Measurements from ENCODE around the gene PAFAH2. TPM values are rescaled to one million over a fixed set of nuclear protein-coding genes. Genes with fewer than 3 reads are reported as not detected.

PAFAH2 gene
- total RNA-seq, 1 donor from 2014 or later: 9.7 TPM

DNA sequence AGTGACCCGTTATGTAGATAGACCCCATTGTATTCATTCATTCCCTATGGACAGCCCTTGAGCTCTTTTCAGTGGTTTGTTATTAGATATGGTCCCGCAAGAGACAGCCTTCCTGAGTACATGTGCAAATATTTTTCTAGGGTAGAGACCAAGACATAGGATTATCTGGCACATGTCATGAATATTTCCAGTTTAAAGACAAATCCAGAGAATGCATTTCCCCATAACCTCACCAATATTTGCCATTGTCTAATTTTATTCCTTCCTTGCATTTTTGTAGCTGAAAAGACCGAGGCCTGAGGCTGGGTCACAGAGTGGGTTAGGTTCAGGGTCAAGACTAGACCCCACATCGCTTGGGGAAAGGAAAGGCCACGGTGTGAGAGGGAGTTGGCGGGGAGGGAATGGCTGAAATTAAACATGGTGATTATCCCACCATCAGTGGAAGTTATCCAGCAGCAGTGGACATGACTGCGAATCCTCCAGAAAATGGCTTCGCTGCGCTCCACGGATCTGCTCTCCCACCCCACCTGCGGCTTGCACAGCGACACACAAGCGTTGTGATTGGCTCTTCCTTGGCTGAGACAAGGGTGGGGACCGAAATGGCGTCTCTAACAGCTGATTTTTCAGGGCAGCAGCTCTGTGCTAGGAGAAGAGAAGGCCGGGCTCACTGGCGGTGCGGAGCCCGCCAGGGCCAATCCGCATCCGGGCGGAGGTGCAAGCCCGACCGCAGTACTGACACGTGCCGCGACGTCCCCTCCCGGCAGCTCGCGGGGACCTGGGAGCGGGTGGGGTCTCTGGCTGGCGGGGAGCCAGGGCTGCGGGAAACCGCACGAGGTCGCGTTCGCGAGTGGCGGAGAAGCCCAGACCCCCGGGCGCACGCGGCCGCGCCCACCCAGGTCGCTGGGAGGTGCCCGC lies 75.5 kb downstream of the PAFAH2 start:
- peak; percentile 68 for ATAC-seq
- intact Hi-C loops (cut with DNase I): no loop called here
- DNase-seq (ENCODE audit: missing footprints): peak; percentile 72

DNA sequence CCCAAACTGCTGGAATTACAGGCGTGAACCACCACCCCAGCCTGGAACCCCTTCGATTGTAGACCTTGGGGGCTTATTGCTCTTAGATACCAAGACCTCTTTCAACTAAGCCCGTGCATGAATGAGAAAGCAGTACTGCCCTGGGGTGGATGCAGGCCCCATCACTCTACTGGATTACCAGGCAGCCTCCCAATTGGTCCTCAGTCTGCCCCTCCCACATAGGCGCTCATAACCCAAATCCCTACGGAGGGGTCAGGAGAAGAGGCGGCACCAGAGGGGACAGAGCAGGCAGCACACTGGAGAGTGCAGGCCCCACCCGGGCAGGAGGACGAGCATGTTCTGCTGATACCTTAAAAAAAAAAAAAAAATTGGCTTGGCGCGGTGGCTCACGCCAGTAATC lies 79.2 kb downstream of the PAFAH2 start:
- intact Hi-C loops (cut with DNase I): no loop called here
- ATAC-seq (no peak), DNase-seq (ENCODE audit: missing footprints) (no peak)

- intact Hi-C loops (cut with DNase I): no loop called here
- no peak for ATAC-seq
- no peak for DNase-seq (ENCODE audit: missing footprints)
These were observed 79.9 kb downstream of the PAFAH2 start for GRCh38 chr1:25917996-25918395.

GRCh38 chr1:25916460-25916859 lies 81.4 kb downstream of the PAFAH2 start:
- ATAC-seq: no peak
- DNase-seq (ENCODE audit: missing footprints): no peak
- intact Hi-C loops (cut with DNase I): no loop called here

GRCh38 chr1:25914074-25914995 lies 83.5 kb downstream of the PAFAH2 start:
- ATAC-seq (peak; percentile 57), DNase-seq (ENCODE audit: missing footprints) (no peak)
- intact Hi-C loops (cut with DNase I): no loop called here

GRCh38 chr1:25913206-25913605 lies 84.7 kb downstream of the PAFAH2 start:
- DNase-seq (ENCODE audit: missing footprints) (no peak), ATAC-seq (no peak)
- intact Hi-C loops (cut with DNase I): no loop called here

GRCh38 chr1:25912076-25912831 lies 85.6 kb downstream of the PAFAH2 start:
- intact Hi-C loops (cut with DNase I): no loop called here
- ATAC-seq (no peak), DNase-seq (ENCODE audit: missing footprints) (no peak)

GRCh38 chr1:25911162-25911561 lies 86.7 kb downstream of the PAFAH2 start:
- intact Hi-C loops (cut with DNase I): no loop called here
- DNase-seq (ENCODE audit: missing footprints) (no peak), ATAC-seq (no peak)

Other genes starting within 250 kb of the PAFAH2 start
- gene SELENON, start 197.9 kb downstream of the PAFAH2 start, total RNA-seq: 45.7 TPM
- gene MTFR1L, start 178.1 kb downstream of the PAFAH2 start, total RNA-seq: 206 TPM
- gene AUNIP, start 138.6 kb downstream of the PAFAH2 start, total RNA-seq: not detected
- 2.2 TPM for gene PAQR7, start 122.4 kb downstream of the PAFAH2 start, total RNA-seq
- 30.0 TPM for gene STMN1, start 91.6 kb downstream of the PAFAH2 start, total RNA-seq
- gene EXTL1, start 23.7 kb upstream of the PAFAH2 start, total RNA-seq: 11.2 TPM
- gene SLC30A2, start 48.1 kb upstream of the PAFAH2 start, total RNA-seq: 4.0 TPM
- gene TRIM63, start 69.6 kb upstream of the PAFAH2 start, total RNA-seq: 212 TPM
- 4.0 TPM for gene PDIK1L, start 113.8 kb upstream of the PAFAH2 start, total RNA-seq
- 4.0 TPM for gene FAM110D, start 161.0 kb upstream of the PAFAH2 start, total RNA-seq
- gene C1orf232, start 170.9 kb upstream of the PAFAH2 start, total RNA-seq: not detected
- 14.9 TPM for gene ZNF593, start 171.8 kb upstream of the PAFAH2 start, total RNA-seq
- gene ZNF593OS, start 173.8 kb upstream of the PAFAH2 start, total RNA-seq: not detected
- gene CNKSR1, start 179.4 kb upstream of the PAFAH2 start, total RNA-seq: 1.8 TPM
- not detected for gene CATSPER4, start 192.5 kb upstream of the PAFAH2 start, total RNA-seq
- gene CEP85, start 236.1 kb upstream of the PAFAH2 start, total RNA-seq: 73.6 TPM

Data from Right ventricle myocardium inferior (tissue), 1 donor.